Cardiac septum (tissue), 1 donor: ENCODE measurements around the gene MACF1. TPM values are rescaled to one million over a fixed set of nuclear protein-coding genes. Genes with fewer than 3 reads are reported as not detected.

Experiments
- DNase-seq: peaks from one replicate; pipeline ENCODE4 v3.0.0-alpha.2; 2020; ENCODE audit warnings: low spot score
- intact Hi-C: fragments of 100-400 bp; cut with DNase I; formaldehyde crosslinking; loops from one replicate; pipeline ENCODE4 v1.14.0; 2022
- total RNA-seq: library from RNA; stranded (reverse); fragmentation: NEBNext Ultra II Directional; extraction: Animal tissue kit (Norgen Biotek cat#: 25700); gene quantifications from one replicate; pipeline ENCODE4 v1.2.1, GENCODE V29; 2021
- donor health status: DM: no; HTN: no; CAD: no.

Gene MACF1
- total RNA-seq, 1 donor from 2014 or later = 331 TPM

DNA sequence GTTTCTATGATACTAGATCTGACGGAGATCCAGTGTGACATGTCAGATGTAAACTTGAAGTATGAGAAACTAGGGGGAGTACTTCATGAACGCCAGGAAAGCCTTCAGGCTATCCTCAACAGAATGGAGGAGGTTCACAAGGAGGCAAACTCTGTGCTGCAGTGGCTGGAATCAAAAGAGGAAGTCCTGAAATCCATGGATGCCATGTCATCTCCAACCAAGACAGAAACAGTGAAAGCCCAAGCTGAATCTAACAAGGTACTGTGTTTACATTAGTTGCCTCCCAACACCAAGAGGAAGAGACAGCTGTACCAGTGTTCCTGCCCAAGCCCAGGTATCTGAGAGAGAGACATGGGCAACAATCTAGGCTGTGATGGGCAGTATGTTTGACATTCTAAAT, 174.7 kb downstream of the MACF1 start:
- DNase-seq = no peak
- intact Hi-C loops = no loop called here

DNA sequence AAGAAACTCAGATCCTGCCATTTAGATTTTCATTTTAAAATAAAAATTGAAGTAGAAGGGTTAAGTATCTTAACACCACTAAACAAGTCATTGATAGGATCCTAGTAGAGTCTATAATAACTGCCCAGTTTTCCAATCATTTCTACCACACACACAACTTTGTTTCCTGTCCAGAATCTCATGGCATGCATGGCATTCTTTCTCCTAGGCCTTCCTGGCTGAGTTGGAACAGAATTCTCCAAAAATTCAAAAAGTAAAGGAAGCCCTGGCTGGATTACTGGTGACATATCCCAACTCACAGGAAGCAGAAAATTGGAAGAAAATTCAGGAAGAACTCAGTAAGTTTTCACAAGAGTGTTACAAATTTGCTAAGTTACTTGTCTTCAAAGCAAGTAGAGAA, 175.5 kb downstream of the MACF1 start:
- intact Hi-C loops = loop anchor here (5.0 kb wide), 1 partner anchor 37 kb away; no protein-coding TSS in a partner anchor
- no peak for DNase-seq

DNA sequence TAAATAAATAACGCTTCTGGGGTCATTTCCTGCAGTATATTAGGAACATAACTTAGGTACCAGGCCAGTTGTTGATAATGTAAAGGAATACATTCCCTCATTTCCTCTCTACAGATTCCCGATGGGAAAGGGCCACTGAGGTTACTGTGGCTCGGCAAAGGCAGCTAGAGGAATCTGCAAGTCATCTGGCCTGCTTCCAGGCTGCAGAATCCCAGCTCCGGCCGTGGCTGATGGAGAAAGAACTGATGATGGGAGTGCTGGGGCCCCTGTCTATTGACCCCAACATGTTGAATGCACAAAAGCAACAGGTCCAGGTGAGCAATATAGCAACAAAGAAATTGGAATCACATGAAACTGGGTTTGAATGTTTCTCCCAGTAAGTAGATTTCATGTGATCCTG, 177.3 kb downstream of the MACF1 start:
- no peak for DNase-seq
- intact Hi-C loops = loop anchor here (5.0 kb wide), 1 partner anchor 35 kb away; no protein-coding TSS in a partner anchor

DNA sequence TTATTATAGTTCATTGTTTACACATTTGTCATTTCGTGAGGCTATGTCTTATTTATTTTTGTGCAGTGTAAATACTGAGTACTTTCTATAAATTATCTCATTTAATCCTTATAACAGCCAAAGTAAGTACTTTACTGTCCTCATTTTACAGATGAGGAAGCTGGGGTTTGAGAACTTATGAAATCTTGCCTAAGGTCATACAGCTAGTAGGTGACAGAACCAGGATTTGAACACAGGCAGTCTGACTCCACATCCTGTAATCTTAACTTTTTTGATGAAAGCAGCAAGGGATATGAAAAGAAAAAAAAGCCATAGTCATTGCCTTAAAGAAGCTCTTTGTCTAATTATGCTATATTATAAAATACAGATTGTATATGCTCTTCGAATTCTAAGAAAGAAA, 179.8 kb downstream of the MACF1 start:
- no peak for DNase-seq
- intact Hi-C loops = loop anchor here (5.0 kb wide), 1 partner anchor 33 kb away; no protein-coding TSS in a partner anchor

DNA sequence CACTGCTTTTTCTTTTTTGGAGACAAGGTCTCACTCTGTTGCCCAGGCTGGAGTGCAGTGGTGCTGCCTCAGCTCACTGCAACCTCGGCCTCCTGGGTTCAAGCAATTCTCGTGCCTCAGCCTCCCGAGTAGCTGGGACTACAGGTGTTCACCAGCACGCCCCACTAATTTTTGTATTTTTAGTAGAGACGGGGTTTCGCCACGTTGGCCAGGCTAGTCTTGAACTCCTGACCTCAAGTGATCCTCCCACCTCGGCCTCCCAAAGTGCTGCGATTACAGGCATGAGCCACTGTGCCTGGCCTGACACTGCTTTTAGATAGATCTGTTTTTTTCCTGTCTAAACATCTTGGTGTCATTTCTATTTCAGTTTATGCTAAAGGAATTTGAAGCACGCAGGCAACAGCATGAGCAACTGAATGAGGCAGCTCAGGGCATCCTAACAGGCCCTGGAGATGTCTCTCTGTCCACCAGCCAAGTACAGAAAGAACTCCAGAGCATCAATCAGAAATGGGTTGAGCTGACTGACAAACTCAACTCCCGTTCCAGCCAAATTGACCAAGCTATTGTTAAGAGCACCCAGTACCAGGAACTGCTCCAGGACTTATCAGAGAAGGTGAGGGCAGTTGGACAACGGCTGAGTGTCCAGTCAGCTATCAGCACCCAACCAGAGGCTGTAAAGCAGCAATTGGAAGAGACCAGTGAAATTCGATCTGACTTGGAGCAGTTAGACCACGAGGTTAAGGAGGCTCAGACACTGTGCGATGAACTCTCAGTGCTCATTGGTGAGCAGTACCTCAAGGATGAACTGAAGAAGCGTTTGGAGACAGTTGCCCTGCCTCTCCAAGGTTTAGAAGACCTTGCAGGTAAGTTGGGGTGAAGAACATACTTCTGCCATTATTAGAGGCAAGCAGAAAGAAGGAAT, 180.8 kb downstream of the MACF1 start:
- intact Hi-C loops = no loop called here
- DNase-seq = no peak

DNA sequence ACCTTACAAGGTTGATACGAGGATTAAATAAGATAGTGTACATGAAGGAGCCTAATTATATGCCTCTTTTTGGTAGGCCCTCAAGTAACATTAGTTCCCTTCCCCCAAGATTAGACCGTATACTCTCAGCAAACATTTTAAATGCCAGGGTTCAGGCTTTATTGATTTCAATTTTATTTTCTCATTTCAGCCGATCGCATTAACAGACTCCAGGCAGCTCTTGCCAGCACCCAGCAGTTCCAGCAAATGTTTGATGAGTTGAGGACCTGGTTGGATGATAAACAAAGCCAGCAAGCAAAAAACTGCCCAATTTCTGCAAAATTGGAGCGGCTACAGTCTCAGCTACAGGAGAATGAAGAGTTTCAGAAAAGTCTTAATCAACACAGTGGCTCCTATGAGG, 182.5 kb downstream of the MACF1 start:
- intact Hi-C loops = no loop called here
- no peak for DNase-seq

DNA sequence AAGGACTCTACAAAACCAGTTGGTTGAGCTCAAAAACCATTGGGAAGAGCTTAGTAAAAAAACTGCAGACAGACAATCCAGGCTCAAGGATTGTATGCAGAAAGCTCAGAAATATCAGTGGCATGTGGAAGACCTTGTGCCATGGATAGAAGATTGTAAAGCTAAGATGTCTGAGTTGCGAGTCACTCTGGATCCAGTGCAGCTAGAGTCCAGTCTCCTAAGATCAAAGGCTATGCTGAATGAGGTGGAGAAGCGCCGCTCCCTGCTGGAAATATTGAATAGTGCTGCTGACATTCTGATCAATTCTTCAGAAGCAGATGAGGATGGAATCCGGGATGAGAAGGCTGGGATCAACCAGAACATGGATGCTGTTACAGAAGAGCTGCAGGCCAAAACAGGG, 183.0 kb downstream of the MACF1 start:
- intact Hi-C loops = no loop called here
- DNase-seq = no peak

DNA sequence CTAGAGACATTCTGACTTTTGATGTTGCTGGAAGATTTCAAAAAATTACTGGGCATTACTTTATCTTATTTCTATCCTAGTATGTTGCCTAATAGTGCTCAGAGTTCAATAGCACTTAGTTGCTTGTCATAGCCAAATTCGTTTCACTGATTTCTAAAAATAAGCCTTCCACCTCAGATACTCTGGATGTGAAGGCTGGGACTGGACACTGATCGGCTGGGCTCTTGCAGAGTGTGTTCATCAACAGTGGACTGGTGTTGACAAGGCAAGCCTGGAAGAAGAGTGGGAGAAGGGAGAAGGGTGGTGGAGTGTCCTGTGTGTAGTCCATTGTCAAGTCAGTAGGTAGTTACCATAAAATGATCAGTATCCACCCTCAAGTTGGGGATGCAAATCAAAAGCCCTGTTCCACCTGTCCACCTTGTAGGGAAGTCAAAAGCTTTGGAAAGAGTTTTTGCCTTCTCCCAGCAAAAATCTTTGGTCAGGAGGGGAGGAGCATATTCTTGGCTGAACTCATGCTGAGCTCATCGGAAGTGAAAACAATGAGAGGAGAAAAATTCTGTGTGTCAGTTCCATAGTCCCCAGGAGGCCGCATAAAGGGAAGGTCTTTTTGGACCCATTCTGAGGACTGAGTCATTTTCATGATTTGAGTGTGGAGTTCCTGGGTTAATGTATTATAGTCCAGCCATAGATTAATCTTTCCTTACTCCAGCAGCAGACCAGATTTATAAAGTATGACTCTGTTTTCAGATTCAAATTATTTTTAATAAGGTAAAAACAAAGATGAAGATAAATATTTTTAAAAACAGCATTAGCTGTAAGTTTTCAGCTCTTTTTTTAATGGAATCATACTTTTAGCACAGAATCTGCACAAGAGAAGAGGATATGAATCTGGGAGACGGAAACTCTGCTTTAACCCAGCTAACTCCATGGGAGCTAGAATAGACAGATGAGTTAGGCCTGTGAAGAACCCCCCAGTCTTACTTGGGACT, 187.5 kb downstream of the MACF1 start:
- intact Hi-C loops = no loop called here
- no peak for DNase-seq

DNA sequence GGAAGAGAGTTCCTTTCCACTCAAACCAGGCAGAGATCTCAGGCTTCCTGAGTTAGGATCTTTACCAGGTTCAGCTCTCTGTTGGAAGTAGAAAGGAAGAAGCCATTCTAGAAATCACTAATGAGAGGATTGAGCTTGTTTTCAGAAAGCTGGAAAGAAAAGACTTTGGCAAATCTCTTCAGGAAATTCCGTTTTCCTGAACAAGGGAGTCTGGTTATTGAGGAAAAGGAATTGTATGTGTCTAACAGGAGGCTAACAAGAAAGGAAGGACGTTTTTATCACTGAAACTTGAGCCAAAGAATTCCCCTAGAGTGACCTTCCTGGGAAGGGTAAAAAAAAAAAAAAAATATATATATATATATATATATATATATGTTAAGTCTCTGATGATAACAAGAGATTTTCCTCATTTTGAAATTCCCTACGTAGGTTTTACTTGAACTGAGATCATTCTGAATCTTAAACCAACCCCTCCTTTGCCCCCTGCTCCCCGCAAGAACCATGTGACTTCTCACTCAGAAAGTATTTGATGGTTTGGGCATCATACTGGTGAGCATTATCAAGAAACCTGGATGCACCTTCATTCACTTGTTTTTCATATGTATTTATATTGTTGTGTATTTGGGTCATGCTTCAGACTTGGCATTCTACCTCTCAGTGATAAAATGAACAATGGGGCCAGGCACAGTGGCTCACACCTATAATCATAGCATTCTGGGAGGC, 188.5 kb downstream of the MACF1 start:
- intact Hi-C loops = no loop called here

DNA sequence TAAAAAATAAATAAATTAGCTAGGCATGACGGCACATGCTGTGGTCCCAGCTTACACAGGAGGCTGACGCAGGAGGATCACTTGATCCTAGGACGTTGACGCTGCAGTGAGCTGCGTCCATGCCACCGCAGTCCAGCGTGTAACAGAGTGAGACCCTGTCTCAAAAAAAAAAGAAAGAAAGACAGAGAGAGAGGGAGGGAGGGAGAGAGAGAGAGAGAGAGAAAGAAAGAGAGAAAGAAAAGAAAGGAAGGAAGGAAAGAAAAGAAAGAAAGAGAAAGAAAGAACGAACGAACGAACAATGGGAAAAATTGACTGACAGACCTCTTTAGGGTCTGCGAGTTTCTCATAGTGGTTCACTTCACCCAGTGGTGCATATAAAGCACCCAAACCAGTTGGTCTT, 189.2 kb downstream of the MACF1 start:
- intact Hi-C loops = loop anchor here (2.0 kb wide), 1 partner anchor 15 kb away; no protein-coding TSS in a partner anchor
- DNase-seq = no peak

More for the DNA sequence above, 188.5 kb downstream of the MACF1 start:
- no peak for DNase-seq

DNA sequence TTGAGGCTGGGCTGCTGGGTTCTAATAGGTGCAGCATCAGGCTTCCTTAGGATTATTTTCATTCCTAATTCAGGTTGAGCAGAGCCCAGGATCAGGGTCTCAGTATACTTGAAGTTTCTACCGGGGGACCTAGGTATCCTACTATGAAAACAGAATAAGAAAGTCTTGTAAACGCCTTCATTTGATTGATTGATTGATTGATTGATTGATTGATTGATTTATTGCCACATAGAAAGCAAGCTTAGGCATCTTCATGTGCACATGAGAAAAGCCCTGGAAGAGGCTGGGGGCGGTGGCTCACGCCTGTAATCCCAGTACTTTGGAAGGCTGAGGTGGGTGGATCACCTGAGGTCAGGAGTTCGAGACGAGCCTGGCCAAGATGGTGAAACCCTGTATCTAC, 189.6 kb downstream of the MACF1 start:
- DNase-seq = no peak
- intact Hi-C loops = loop anchor here (2.0 kb wide), 1 partner anchor 15 kb away; no protein-coding TSS in a partner anchor

DNA sequence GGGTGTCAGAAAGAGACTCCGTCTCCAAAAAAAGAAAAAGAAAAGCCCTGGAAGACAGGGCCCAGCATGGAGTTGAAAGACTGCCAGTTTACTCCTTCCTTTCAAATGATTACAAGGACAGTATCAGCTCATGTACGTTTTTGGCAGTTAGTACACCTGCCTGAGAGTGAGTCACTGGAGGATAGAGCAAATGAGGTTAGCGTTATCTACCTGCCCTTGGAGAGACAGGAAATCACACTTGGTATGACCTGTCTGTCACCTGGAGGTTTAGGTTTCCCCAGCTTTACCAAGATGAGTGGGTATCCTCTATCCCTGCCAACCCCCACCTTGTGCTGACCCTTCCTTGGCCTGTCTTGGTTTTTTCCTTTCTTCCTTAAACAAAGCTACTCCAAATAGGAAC, 190.1 kb downstream of the MACF1 start:
- intact Hi-C loops = loop anchor here (2.0 kb wide), 1 partner anchor 14 kb away; no protein-coding TSS in a partner anchor

DNA sequence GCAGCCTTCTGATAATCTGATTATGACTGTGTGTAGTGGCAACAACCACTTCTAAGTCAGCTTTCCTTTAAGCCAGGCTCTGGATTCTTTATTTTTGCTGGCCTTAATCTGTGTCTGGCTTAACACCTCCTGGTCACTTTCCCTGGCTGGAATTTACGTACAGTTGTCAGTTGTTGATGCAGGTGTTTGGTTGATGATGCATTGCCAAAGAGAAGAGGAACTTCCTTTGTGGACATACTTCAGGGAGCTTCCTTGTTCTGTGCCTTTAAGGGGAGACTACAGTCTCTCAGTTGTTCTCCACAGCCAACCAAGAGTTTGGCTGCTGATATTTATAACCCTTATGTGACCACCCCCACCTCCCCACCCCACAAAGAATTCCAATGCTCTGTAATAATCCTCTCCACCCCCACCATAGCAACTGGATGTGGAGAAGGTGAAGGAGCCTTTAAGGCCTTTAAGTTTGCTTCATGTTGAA, 190.9 kb downstream of the MACF1 start:
- intact Hi-C loops = loop anchor here (2.0 kb wide), 1 partner anchor 13 kb away; no protein-coding TSS in a partner anchor
- no peak for DNase-seq

More for the DNA sequence above, 190.1 kb downstream of the MACF1 start:
- DNase-seq = no peak

DNA sequence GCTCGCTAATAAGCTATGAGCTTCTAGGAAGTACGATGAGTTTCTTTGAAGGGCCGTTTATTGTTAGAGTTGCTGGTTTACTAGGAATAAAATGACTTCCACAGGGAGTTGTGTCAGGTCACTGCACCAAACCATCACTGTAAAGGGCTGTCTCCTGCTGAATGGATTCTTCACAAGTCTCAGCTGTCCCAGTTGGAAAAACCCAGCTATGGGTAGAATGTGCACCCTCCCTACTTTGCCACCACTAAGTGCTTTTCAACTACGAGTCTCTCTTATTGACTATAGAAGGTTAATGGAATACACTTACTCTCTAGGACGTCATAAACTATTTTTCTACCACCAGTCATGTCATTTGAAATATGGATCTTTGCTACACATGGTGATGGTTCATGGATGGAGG, 192.2 kb downstream of the MACF1 start:
- intact Hi-C loops = no loop called here
- no peak for DNase-seq

DNA sequence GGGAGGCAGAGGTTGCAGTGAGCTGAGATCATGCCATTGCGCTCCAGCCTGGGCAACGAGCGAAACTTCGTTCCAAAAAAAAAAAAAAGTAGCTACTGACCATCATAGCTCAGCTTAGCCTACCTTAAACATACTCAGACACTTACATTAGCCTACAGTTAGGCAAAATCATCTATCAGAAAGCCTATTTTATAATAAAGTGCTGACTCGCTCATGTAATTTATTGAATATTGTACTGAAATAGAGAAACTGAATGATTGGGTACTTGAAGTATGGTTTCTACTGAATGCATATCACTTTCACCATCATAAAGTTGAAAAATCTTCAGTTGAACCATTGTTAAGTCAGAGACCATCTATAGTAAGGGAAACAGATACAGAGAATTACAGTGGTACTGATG, 193.0 kb downstream of the MACF1 start:
- intact Hi-C loops = no loop called here
- DNase-seq = no peak

DNA sequence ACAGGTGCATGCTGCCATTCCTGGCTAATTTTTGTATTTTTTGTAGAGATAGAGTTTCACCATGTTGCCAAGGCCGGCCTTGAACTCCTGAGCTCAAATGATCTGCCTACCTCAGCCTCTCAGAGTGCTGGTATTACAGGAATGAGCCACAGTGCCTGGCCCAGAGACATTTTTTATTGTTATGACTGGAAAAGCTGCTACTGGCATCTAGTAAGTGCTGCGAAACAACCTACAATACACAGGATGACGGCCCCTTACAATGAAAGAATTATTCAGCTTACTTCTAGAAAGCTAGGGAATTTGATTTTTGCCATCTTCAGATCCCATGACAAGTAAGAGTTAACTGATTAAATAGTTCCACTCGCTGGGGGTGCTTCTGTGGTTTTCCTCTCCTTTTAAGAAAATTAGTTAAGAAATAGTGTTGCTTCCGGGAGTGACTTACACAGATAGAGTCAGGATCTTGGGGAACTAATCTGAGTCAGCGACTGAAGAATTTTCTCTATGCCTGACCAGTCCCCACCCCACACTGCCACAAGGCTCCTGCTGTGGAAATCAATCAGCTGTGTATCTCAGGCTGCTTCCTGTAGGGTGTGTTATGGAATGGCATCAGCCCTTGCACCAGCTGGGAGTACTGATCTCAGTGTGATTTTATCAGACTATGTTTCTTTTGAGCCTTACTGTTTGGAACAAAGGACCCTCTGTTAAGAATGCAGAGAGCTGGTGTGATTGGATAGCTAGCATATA, 194.0 kb downstream of the MACF1 start:
- intact Hi-C loops = no loop called here
- no peak for DNase-seq

DNA sequence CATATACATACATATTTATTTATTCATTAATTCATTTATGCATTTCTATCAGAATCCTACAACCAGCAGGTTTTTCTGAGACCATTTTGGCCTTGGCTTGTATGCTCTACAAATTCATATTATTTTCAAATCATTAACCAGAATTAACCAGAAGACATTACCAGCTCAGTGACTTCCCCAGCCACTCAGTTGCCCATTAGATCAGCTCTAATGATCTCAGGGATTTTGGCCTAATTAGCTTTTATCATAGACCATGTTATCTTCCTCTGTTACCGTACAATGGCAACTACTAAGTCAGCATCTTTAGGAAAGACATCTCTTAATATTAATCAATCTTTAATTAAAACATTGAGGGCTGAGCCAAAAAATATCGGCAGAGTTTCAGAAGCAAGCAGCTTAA, 196.6 kb downstream of the MACF1 start:
- no peak for DNase-seq
- intact Hi-C loops = no loop called here

DNA sequence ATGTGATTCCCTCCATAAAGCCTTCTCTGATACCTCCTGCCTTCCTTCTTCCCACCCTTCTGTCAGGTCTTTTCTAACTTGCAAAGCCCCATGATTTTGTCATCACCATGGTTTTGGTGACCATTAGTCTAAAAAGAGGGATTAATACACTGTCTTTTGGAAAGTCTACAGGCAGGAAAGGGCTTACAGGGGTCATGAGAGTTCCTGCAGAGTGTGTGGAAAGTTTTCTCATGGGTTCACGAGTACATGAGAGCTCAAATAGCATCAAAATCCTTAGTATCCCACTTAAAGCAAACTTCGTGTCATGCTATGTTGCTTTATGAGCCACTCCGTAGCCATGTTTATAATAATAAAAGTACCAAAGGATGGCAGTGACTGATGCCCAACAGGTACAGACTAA, 200.4 kb downstream of the MACF1 start:
- intact Hi-C loops = loop anchor here (5.0 kb wide), 1 partner anchor 298 kb away; no protein-coding TSS in a partner anchor
- no peak for DNase-seq
